WI38 (cell line): Measurements from ENCODE around the gene TPM3.
"Not testable (repeated sequence)": the region's sequence is repeated elsewhere in the genome, so short reads cannot be mapped to it uniquely, and the experiment has no call there.

Experiments used
- H3K4me3 ChIP-seq: 2 replicates; pipeline ENCODE4 v1.5.1; 2011; ENCODE audit warnings: low read depth, mild to moderate bottlenecking, control low read depth, low read length
- TF ChIP-seq, protein P1 (sequence below): IDR thresholded peaks from 2 replicates; pipeline ENCODE4 v1.5.1; 2012; ENCODE audit warnings: low read depth, mild to moderate bottlenecking, control low read depth, low read length

Gene TPM3

DNA sequence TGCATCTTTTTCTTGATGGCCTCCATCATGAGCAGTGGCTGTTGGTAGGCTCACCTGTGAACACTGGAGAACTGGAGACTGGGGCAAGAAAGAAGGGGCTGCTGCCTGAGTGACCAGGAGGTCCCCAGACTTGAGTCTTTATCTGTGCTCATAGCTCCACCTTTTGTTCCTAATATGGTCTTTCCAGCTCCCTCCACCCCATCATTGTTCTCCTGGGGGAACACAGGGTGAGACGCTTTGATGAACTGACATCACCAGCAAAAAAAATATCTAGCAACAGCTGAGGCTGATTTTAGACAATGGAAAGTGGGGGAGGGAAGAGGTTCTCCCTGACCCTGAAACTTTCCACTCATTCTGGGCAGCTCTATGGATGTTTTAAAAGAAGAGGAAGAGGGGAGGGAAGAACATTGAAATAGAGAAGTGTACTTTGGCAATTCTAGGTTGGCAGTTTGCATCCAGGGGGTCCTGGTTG, at the start of gene TPM3:
TPM3 (minus strand) TSS at position 111 of the 472 bp plus-strand sequence; CDS start at position 29, 82 bp downstream.
- TF ChIP-seq, protein P1, sequence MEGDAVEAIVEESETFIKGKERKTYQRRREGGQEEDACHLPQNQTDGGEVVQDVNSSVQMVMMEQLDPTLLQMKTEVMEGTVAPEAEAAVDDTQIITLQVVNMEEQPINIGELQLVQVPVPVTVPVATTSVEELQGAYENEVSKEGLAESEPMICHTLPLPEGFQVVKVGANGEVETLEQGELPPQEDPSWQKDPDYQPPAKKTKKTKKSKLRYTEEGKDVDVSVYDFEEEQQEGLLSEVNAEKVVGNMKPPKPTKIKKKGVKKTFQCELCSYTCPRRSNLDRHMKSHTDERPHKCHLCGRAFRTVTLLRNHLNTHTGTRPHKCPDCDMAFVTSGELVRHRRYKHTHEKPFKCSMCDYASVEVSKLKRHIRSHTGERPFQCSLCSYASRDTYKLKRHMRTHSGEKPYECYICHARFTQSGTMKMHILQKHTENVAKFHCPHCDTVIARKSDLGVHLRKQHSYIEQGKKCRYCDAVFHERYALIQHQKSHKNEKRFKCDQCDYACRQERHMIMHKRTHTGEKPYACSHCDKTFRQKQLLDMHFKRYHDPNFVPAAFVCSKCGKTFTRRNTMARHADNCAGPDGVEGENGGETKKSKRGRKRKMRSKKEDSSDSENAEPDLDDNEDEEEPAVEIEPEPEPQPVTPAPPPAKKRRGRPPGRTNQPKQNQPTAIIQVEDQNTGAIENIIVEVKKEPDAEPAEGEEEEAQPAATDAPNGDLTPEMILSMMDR: no peak
- H3K4me3 ChIP-seq: no peak within 1 kb of the TSS

GRCh38 chr1:154240294-154240833, 48.5 kb upstream of the TPM3 start:
- H3K4me3 ChIP-seq: no peak overlapping the region
- TF ChIP-seq, protein P1: no peak

DNA sequence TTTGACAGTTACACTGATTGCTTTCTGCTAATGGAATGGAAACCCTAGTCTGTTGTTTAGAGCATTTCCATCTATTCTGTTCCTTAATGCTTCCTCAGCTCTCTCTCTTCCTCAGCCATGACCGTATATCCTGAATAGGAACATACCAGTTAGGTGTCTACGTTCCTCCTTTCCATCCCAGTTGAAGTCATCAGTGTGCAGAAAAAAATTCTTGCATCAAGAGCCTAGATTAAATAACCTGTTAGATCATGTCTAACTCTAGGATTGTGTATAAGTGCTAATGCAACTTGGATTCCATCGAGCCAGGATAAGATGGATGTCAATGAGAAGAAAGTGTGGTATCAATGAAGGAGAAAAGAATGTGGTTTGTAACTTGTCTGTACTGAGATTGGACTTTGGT, 47.6 kb upstream of the TPM3 start:
- TF ChIP-seq, protein P1: no peak
- H3K4me3 ChIP-seq: no peak overlapping the region

DNA sequence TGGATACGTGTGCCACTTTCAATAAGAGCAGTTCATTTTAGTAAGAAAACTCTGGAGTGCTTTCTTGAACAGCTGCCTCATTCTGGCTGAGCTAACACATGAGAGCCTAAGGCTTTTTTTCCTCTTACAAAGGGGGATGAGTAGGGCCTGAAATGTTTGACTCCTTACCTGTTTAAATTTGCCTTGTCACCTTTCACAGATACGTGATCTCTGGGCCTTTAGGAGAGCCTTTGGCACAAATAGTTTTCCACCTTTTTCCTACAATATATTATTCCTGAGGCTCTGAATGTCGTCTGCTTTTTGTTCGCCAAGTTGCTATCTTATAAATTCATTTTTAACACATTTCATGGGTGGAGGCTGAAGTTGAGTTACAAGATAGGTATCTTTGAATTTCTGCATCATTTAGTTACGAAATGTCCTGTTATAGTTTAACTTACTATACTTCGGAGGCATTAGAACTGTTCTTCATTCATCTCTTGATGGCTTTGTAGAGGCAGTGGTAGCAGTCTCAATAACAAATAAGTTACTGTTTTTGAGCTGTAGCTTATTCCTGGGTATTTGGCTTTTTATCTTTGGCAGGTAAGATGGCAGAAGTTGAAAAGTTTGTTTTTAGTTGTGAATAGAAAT, 46.1 kb upstream of the TPM3 start:
- TF ChIP-seq, protein P1: no peak
- H3K4me3 ChIP-seq: no peak overlapping the region

DNA sequence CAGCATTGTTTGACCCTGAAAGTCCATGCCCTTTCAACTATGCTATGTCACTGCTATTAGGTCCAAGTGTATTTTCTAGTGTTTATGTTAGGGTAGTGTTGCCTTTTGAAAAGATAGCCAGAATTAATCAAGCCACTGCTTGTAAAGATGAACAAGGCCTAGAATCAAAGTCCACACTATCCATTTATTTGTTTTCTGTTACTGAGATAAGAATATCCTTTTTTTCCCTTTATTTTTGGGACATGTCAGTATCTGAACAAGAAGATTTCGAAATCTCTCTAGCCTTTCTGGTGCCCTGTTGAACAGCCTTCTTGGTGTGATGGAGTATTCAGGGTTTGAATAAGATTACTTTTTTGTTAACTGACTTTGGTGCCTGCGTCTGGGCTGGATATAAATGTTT, 45.5 kb upstream of the TPM3 start:
- H3K4me3 ChIP-seq: no peak overlapping the region
- TF ChIP-seq, protein P1: no peak

- no peak overlapping the region for H3K4me3 ChIP-seq
- TF ChIP-seq, protein P1: no peak
Measured at GRCh38 chr1:154236855-154237254, 45.0 kb upstream of the TPM3 start.

GRCh38 chr1:154233127-154233526, 41.2 kb upstream of the TPM3 start:
- H3K4me3 ChIP-seq: not testable (repeated sequence)

DNA sequence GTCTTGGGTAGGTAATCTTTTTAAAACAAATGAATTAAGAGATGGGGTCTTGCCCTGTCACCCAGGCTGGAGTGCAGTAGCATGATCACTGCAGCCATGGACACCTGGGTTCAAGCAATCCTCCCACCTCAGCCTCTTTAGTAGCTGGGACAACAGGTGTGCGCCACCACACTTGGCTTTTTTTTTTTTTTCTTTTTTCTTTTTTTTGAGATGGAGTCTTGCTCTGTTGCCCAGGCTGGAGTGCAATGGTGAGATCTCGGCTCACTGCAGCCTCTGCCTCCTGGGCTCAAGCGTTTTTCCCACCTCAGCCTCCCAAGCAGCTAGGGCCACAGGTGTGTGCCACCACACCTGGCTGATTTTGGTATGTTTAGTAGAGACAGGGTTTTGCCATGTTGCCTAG, 39.2 kb upstream of the TPM3 start:
- not testable (repeated sequence) for H3K4me3 ChIP-seq
